HG02759 (cell line): Measurements from ENCODE around the gene ADIG.
A peak's percentile ranks its signal among the peaks of the same experiment; 100 is the strongest.

ENCODE experiments used
- ATAC-seq: cut with Tn5 transposase; IDR thresholded peaks from one replicate; pipeline ENCODE4 v1.9.1; 2021; ENCODE audit warnings: mild to moderate bottlenecking, moderate library complexity; ENCODE audit not compliant: unreplicated experiment

ADIG gene

GRCh38 chr20:38628580-38629470 is 47.8 kb downstream of the ADIG start:
- ATAC-seq: no peak

DNA sequence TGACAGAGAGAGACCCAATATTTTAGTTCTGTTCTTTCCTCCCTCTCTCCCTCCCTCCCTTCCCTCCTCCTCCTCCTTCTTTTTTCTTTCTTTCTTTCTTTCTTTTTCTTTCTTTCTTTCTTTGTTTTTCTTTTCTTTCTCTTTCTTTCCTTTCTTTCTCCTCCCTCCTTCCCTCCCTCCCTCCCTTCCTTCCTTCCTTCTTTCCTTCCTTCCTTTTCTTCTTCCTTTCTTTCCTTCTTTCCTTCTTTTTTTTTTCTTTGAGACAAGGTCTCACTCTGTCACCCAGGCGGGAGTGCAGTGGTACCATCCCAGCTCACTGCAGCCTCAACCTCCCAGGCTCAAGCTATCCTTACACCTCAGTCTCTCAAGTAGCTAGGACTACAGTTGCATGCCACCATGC is 49.0 kb downstream of the ADIG start:
- no peak for ATAC-seq

DNA sequence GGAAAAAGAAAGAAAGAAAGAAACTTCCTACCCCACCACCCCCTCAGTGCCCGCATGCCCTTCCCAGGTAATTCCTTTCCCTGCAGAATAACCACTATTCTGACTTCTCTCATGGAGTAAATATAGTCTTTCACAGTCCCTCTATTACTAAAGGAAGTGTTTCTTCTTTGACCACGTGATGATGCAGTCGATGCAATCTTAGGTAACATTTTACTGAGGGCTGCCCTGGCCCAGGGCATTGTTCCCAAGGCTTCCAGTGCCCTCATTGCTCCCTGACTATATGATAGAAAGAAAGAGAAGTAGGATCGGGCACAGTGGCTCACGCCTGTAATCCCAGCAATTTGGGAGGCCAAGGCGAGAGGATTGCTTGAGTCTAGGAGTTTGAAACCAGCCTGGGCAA is 49.7 kb downstream of the ADIG start:
- no peak for ATAC-seq

GRCh38 chr20:38631155-38632022 is 50.4 kb downstream of the ADIG start:
- no peak for ATAC-seq

DNA sequence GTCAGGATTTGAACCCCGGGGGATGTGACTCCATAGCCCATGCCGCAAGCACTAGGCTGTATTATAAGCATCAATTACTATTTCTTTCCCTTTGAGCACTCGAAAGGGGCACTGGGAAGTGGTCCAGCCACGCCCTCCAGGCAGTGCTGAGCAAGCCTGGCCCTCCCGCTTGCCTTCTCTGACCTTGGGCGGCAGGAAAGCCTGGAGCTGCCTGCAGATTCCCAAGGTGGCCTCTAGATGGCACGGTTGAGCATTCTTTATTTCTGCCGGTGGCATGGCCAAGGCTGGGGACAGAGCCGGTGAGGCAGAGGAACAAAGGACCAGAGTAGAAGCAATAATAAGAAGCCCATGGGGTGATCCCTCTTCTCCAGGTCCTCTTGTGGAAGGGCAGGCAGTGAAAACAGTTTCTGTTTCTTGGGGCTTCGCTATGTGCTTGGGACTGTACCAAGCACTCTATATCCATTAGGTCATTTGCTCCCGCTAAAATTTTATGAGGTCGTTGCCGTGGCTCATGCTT is 52.6 kb downstream of the ADIG start:
- ATAC-seq: peak; percentile 69

DNA sequence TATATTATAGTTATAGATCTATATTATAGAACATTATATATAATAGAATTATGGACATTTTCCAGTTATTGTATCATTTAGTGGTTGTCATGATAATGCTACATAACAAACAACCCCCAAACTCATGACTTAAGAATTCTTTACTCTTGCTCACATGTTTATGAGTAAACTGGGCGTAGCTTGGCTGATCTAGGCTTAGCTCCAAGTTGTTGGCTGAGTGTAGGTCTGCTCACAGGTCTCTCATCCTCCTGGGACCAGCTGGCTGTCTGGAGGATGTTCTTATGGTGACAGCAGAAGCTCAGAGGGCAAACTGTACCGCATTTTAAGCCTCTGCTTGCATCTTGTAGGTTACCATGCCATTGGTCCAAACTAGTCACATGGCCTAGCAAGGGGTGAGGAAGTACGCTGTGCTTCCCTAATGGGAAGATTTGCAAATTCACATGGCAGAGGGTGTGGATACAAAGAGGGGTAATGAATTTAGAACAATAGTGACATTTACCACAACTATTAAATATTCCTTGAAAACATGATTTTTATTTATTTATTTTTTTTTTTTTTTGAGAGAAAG is 54.8 kb downstream of the ADIG start:
- no peak for ATAC-seq
